K562 (cell line): ENCODE measurements around the gene NKX2-2. TPM values are rescaled to one million over a fixed set of nuclear protein-coding genes. Genes with fewer than 3 reads are reported as not detected.

ENCODE experiments used
- ATAC-seq: fragments of 200-7000 bp; cut with Tn5 transposase; 3 replicates; pipeline ENCODE4 v1.9.1; 2020; ENCODE audit warnings: moderate library complexity
- BruUV-seq: library from RNA; stranded (reverse); fragments of 400-500 nt; replicated peaks from 2 replicates; lab custom pipeline; 2021; lab: Mats Ljungman, UMichigan
- CTCF ChIA-PET: fragments of 300-600 bp; formaldehyde crosslinking; extraction: SDS; loops from one replicate; lab custom pipeline; 2021; ENCODE audit warnings: low intra/inter-chr PET ratio; lab: Yijun Ruan, JAX
- POLR2A ChIA-PET: fragments of 300-600, 350-650 bp; sonication (Branson Sonifier 250); formaldehyde crosslinking; extraction: SDS; loops from one replicate; lab custom pipeline; 2021; ENCODE audit warnings: antibody characterized with exemption, inconsistent platforms; lab: Yijun Ruan, JAX
- DNase-seq, 4 experiments: peaks; one replicate each; pipeline versions ENCODE4 v3.0.0 to v3.0.0-alpha.2; 2011 to 2018; ENCODE audit warnings: low spot score in 3 of 4, mixed read lengths in 3 of 4; ENCODE audit errors: extremely low read depth in 1 of 4
- FAIRE-seq: peaks from 2 replicates; lab custom pipeline; 2011; peaks lifted over from hg19 to GRCh38; lab: Jason Lieb, UNC
- H2AFZ ChIP-seq: 2 replicates; pipeline ENCODE4 v1.6.0; 2011; ENCODE audit warnings: low read depth, low read length, control low read depth, inconsistent platforms
- H3K27ac ChIP-seq: fragments of 200-600 bp; 3 replicates; pipeline ENCODE4 v1.8.0; 2011; ENCODE audit warnings: low read depth, mild to moderate bottlenecking, control low read depth, inconsistent platforms, low read length, moderate library complexity, mixed read lengths; ENCODE audit errors: extremely low read depth
- H3K27me3 ChIP-seq, 2 experiments: fragments of 300-600 bp in 1 of 2; 2 replicates in 1 of 2; 3 replicates in 1 of 2; pipeline versions ENCODE4 v1.6.0 to v1.8.0; 2011; ENCODE audit warnings: inconsistent platforms in 2 of 2, low read length in 2 of 2, mild to moderate bottlenecking in 1 of 2, mixed read lengths in 1 of 2, moderate library complexity in 1 of 2; ENCODE audit not compliant: control insufficient read depth in 2 of 2, insufficient read depth in 2 of 2
- H3K36me3 ChIP-seq: fragments of 300-600 bp; 3 replicates; pipeline ENCODE4 v1.8.0; 2011; ENCODE audit warnings: mild to moderate bottlenecking, low read length, inconsistent platforms; ENCODE audit not compliant: control insufficient read depth, insufficient read depth
- H3K4me1 ChIP-seq, 2 experiments: fragments of 200-600 bp in 1 of 2; replicated peaks in 1 of 2; 2 replicates in 1 of 2; 3 replicates in 1 of 2; pipeline versions ENCODE4 v1.5.1 to v1.8.0; 2011; ENCODE audit warnings: inconsistent platforms in 2 of 2, low read length in 2 of 2, mild to moderate bottlenecking in 1 of 2, mixed read lengths in 1 of 2, moderate library complexity in 1 of 2; ENCODE audit not compliant: control insufficient read depth in 2 of 2, insufficient read depth in 2 of 2
- H3K4me2 ChIP-seq: 2 replicates; pipeline ENCODE4 v1.6.1; 2011; ENCODE audit warnings: low read length, control low read depth, inconsistent platforms, mixed read lengths; ENCODE audit not compliant: insufficient read depth
- H3K4me3 ChIP-seq: fragments of 200-600 bp; sonication (generic), shearing (Covaris generic); 2 replicates; pipeline ENCODE4 v1.5.1; 2016; ENCODE audit warnings: control low read depth, inconsistent platforms
- H3K79me2 ChIP-seq: fragments of 200-600 bp; 3 replicates; pipeline ENCODE4 v1.8.0; 2011; ENCODE audit warnings: low read length, inconsistent platforms; ENCODE audit not compliant: control insufficient read depth, insufficient read depth
- H3K9ac ChIP-seq, 2 experiments: 2 replicates each; pipeline versions ENCODE4 v1.6.0 to v1.6.1; 2011; ENCODE audit warnings: low read depth in 2 of 2, low read length in 2 of 2, control low read depth in 1 of 2, inconsistent platforms in 1 of 2, mild to moderate bottlenecking in 1 of 2, mixed read lengths in 1 of 2; ENCODE audit not compliant: insufficient read depth in 1 of 2
- H3K9me1 ChIP-seq: one replicate; pipeline ENCODE4 v1.6.0; 2011; ENCODE audit warnings: inconsistent platforms, mild to moderate bottlenecking, low read length, moderate library complexity; ENCODE audit not compliant: control insufficient read depth, insufficient read depth
- H3K9me3 ChIP-seq: replicated peaks from 2 replicates; pipeline ENCODE4 v1.5.1; 2011; ENCODE audit warnings: low read depth, low read length, inconsistent platforms; ENCODE audit not compliant: control insufficient read depth, insufficient read depth
- H4K20me1 ChIP-seq: replicated peaks from 2 replicates; pipeline ENCODE4 v1.6.1; 2011; ENCODE audit warnings: low read length, inconsistent platforms, mixed read lengths; ENCODE audit not compliant: control insufficient read depth, insufficient read depth
- CREB1 ChIP-seq, 2 experiments: sonication (generic) in 1 of 2; formaldehyde crosslinking in 1 of 2; IDR thresholded peaks; 2 replicates each; pipeline versions ENCODE4 v1.6.1 to v1.8.0; 2012 to 2022; ENCODE audit warnings: inconsistent platforms in 1 of 2, mild to moderate bottlenecking in 1 of 2, missing genetic modification reagents in 1 of 2, moderate library complexity in 1 of 2
- EWSR1 ChIP-seq: fragments of 450-650 bp; IDR thresholded peaks from 2 replicates; pipeline ENCODE4 v1.6.1; 2018; ENCODE audit warnings: borderline replicate concordance, mild to moderate bottlenecking, low read depth, moderate library complexity; ENCODE audit not compliant: partially characterized antibody
- GTF2F1 ChIP-seq: IDR thresholded peaks from 2 replicates; pipeline ENCODE4 v1.6.1; 2011; ENCODE audit warnings: low read depth, low read length, improper control_type of control experiment
- HSF4 ChIP-seq: fragments of 250-450 bp; sonication (Bioruptor Pico); IDR thresholded peaks from 2 replicates; pipeline ENCODE4 v2.1.2; 2022; ENCODE audit warnings: mild to moderate bottlenecking, moderate library complexity, borderline replicate concordance
- LARP7 ChIP-seq: fragments of 450-650 bp; IDR thresholded peaks from 2 replicates; pipeline ENCODE4 v1.6.1; 2016
- MCM2 ChIP-seq: fragments of 450-650 bp; IDR thresholded peaks from 2 replicates; pipeline ENCODE4 v1.6.1; 2017; ENCODE audit warnings: low read depth, mild to moderate bottlenecking
- MXD1 ChIP-seq: fragments of 250-450 bp; sonication (Bioruptor Pico); IDR thresholded peaks from 2 replicates; pipeline ENCODE4 v1.8.0; 2021; ENCODE audit warnings: borderline replicate concordance, mild to moderate bottlenecking, moderate library complexity; ENCODE audit not compliant: poor library complexity, severe bottlenecking
- PYGO2 ChIP-seq: fragments of 450-650 bp; IDR thresholded peaks from 2 replicates; pipeline ENCODE4 v1.6.1; 2016; ENCODE audit warnings: mild to moderate bottlenecking, missing genetic modification characterization, moderate library complexity, missing compliant biosample characterization
- RERE ChIP-seq: sonication (generic); formaldehyde crosslinking; IDR thresholded peaks from 2 replicates; pipeline ENCODE4 v1.8.0; 2023; ENCODE audit warnings: missing genetic modification reagents, mild to moderate bottlenecking, borderline replicate concordance
- SIN3A ChIP-seq, 2 experiments: fragments of 150-350 bp in 1 of 2; IDR thresholded peaks; 2 replicates each; pipeline ENCODE4 v1.6.1; 2011 to 2016; ENCODE audit warnings: borderline replicate concordance in 2 of 2, low read depth in 2 of 2, low read length in 2 of 2, mild to moderate bottlenecking in 2 of 2, moderate library complexity in 2 of 2; ENCODE audit not compliant: control insufficient read depth in 1 of 2
- SNAPC5 ChIP-seq: fragments of 250-450 bp; sonication (Bioruptor Pico); IDR thresholded peaks from 2 replicates; pipeline ENCODE4 v1.8.0; 2021; ENCODE audit warnings: moderate library complexity, mild to moderate bottlenecking, inconsistent platforms
- TRIM24 ChIP-seq, 2 experiments: fragments of 450-650 bp; IDR thresholded peaks; 2 replicates each; pipeline ENCODE4 v1.6.1; 2016
- ZSCAN29 ChIP-seq: fragments of 450-650 bp; IDR thresholded peaks from 2 replicates; pipeline ENCODE4 v1.6.1; 2017
- ZZZ3 ChIP-seq: fragments of 450-650 bp; IDR thresholded peaks from 2 replicates; pipeline ENCODE4 v1.6.1; 2016; ENCODE audit warnings: antibody characterized with exemption, mild to moderate bottlenecking, moderate library complexity
- WGBS: fragments of 100-300 bp; shearing (Covaris generic); methylation state at CpG from one replicate; pipeline ENCODE4 v1.1.6; 2016; ENCODE audit warnings: low coverage, mixed read lengths; ENCODE audit not compliant: insufficient coverage; ENCODE audit errors: missing lambda C conversion rate; 5-methylcytosine and 5-hydroxymethylcytosine counted together
- in situ Hi-C: fragments of 300-500 bp; cut with MboI; formaldehyde crosslinking; loops from 4 replicates; pipeline ENCODE4 v1.15.0; 2018; ENCODE audit warnings: inconsistent platforms, mixed read lengths
- intact Hi-C: fragments of 100-400 bp; cut with micrococcal nuclease; formaldehyde crosslinking; loops from 2 replicates; pipeline ENCODE4 v1.14.2; 2022
- polyA plus RNA-seq, 8 experiments: library from polyadenylated mRNA; depleted of rRNA in 4 of 8; stranded (reverse) in 5 of 8; unstranded in 3 of 8; fragments of >200 nt; fragmentation: Nextera tagmentation in 2 of 8; fragmentation: Illumina TruSeq in 1 of 8; extraction: Ambion mirVana in 2 of 8; extraction: Trizol in 1 of 8; gene quantifications; 2 replicates each; pipeline versions ENCODE4 v1.2.1 to v1.2.3, GENCODE V29; 2011 to 2014; ENCODE audit warnings: inconsistent platforms in 1 of 8, missing spikeins in 1 of 8
- total RNA-seq, 7 experiments: library from RNA; depleted of rRNA in 6 of 7; stranded (reverse); fragments of >200 nt in 6 of 7; fragmentation: Illumina TruSeq in 2 of 7; extraction: Trizol in 2 of 7; gene quantifications; 2 replicates each; pipeline versions ENCODE4 v1.2.1 to v1.2.3, GENCODE V29; 2011 to 2021; ENCODE audit warnings: low replicate concordance in 1 of 7
- TF ChIP-seq, protein P1 (sequence below): sonication (generic); formaldehyde crosslinking; IDR thresholded peaks from 2 replicates; pipeline ENCODE4 v1.9.0; 2022; ENCODE audit warnings: mild to moderate bottlenecking, missing genetic modification reagents

The NKX2-2 gene
- total and polyA plus RNA-seq, 9 of the 15 experiments (the other 6 are each of a cell fraction or from before 2014, with no cell fraction given) = 0.04 TPM; not detected in 8

DNA sequence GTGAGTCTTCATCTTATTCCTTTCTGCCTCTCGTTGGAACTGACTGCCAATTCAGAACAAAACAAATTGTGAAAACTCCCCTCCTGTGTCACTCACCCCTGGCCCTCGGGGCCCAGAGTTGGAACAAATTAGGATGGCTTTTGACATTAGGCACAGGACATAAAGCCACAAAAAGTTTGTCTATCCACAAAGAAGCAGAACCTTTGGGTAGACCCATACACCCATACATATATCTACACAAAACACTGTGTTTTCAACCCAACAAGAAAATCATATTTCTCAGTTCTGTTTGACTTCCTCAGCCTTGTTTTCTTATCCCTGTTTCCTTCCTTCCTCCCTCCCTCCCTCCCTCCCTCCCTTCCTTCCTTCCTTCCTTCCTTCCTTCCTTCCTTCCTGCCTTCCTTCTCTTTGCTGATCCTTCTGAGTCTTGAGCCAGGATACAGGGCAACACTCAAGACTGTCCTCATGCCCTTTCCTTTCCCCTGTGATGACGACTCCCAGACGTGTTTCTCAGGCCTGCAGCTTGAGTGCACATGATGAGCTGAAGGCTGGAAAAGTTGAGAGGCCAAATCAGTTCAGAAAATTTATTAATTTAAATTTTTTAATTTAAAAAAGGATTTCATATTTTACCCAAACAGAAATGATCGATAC lies 41.7 kb upstream of the NKX2-2 start:
- 0% methylated on average over 5 of the region's 5 CpGs for WGBS
- FAIRE-seq (no peak), DNase-seq (no peak), ATAC-seq (no peak)
- no peaks in the 10 kb centered on the region for H3K9me1 ChIP-seq
- BruUV-seq = no TSS peak
- no peaks in the 10 kb centered on the region for H3K9me3 ChIP-seq
- no peaks in the 10 kb centered on the region for H3K4me1 ChIP-seq
- no peak overlapping the region for H3K9ac ChIP-seq
- no peaks in the 10 kb centered on the region for H4K20me1 ChIP-seq
- no peak overlapping the region for H2AFZ ChIP-seq
- no peaks in the 10 kb centered on the region for H3K79me2 ChIP-seq
- H3K27me3 ChIP-seq = peaks cover 4% of the 10 kb centered on the region in 2 experiments
- CTCF ChIA-PET = interaction anchor here (0.7 kb wide), 1 partner anchor 31 kb away, joined by 3 read pairs; no protein-coding TSS in a partner anchor
- in situ Hi-C loops = no loop called here
- intact Hi-C loops = no loop called here
- no peaks in the 10 kb centered on the region for H3K36me3 ChIP-seq
- H3K4me2 ChIP-seq = no peak overlapping the region
- no peak overlapping the region for H3K4me3 ChIP-seq
- POLR2A ChIA-PET = no interaction called here
- H3K27ac ChIP-seq = no peak overlapping the region
- TF ChIP-seq MCM2 = no peak
- TF ChIP-seq HSF4 (CRISPR knock-in tag) = no peak
- TF ChIP-seq LARP7 = no peak
- TF ChIP-seq, protein P1, sequence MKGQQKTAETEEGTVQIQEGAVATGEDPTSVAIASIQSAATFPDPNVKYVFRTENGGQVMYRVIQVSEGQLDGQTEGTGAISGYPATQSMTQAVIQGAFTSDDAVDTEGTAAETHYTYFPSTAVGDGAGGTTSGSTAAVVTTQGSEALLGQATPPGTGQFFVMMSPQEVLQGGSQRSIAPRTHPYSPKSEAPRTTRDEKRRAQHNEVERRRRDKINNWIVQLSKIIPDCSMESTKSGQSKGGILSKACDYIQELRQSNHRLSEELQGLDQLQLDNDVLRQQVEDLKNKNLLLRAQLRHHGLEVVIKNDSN (CRISPR knock-in tag) = no peak
- TF ChIP-seq CREB1 (IDR thresholded peaks at IDR 0.05) = no peak
- no peak for TF ChIP-seq CREB1 (CRISPR knock-in tag; IDR thresholded peaks at IDR 0.05)
- no peak for TF ChIP-seq ZZZ3
- no peak for TF ChIP-seq SIN3A (IDR thresholded peaks at IDR 0.05; ENCODE audit: borderline replicate concordance in 2 of 2, control insufficient read depth in 1 of 2, low read depth in 2 of 2, low read length in 2 of 2)
- TF ChIP-seq TRIM24 (IDR thresholded peaks at IDR 0.05) = no peak
- no peak for TF ChIP-seq RERE (CRISPR knock-in tag)
- TF ChIP-seq EWSR1 = no peak
- no peak for TF ChIP-seq MXD1 (CRISPR knock-in tag)
- TF ChIP-seq SNAPC5 (CRISPR knock-in tag) = no peak
- no peak for TF ChIP-seq GTF2F1
- TF ChIP-seq ZSCAN29 = no peak
- TF ChIP-seq PYGO2 = no peak
